Mucosa of descending colon (tissue), 3 donors: Measurements from ENCODE around the gene PEAK3. TPM values are rescaled to one million over a fixed set of nuclear protein-coding genes. Genes with fewer than 3 reads are reported as not detected.

ENCODE experiments used
- ATAC-seq: fragments of 200-7000 bp; cut with Tn5 transposase; one replicate; pipeline ENCODE4 v1.9.1; 2020; ENCODE audit warnings: mild to moderate bottlenecking, moderate library complexity
- DNase-seq, 3 donors: peaks; one replicate each; pipeline ENCODE4 v3.0.0-alpha.2; 2020
- H3K36me3 ChIP-seq: fragments of 200-600 bp; one replicate; pipeline ENCODE4 v1.8.0; 2021; ENCODE audit warnings: low read depth, mild to moderate bottlenecking
- H3K4me1 ChIP-seq: fragments of 200-600 bp; one replicate; pipeline ENCODE4 v1.8.0; 2021; ENCODE audit warnings: low read depth, mild to moderate bottlenecking
- H3K4me3 ChIP-seq: fragments of 200-600 bp; one replicate; pipeline ENCODE4 v1.8.0; 2021; ENCODE audit warnings: mild to moderate bottlenecking
- H3K9me3 ChIP-seq: fragments of 200-600 bp; one replicate; pipeline ENCODE4 v1.8.0; 2021; ENCODE audit warnings: mild to moderate bottlenecking
- CTCF ChIP-seq: fragments of 200-600 bp; IDR thresholded peaks from one replicate; pipeline ENCODE4 v1.8.0; 2022; ENCODE audit warnings: antibody characterized with exemption, mild to moderate bottlenecking
- intact Hi-C, 2 donors: fragments of 100-400 bp; cut with DNase I in 1 of 2; cut with micrococcal nuclease in 1 of 2; formaldehyde crosslinking; loops; one replicate each; pipeline versions ENCODE4 v1.11.0 to v1.11.1; 2022; cut with DNase I, micrococcal nuclease
- total RNA-seq, 3 donors: library from RNA; stranded (reverse); fragmentation: NEBNext Ultra II Directional in 2 of 3; extraction: Animal tissue kit (Norgen Biotek cat#: 25700) in 2 of 3; gene quantifications; one replicate each; pipeline versions ENCODE4 v1.2.1 to v1.2.4, GENCODE V29; 2021 to 2023
- donor health status: DM: no; HTN: no; CAD: no; lungs with moderate emphysema.
- donor health status: DM: no; HTN: no; CAD: no.
- donor health status: DM: no; HTN: yes; CAD: no.

PEAK3 gene
- total RNA-seq, 3 donors from 2014 or later = 0.29 to 1.4 (median 1.1) TPM

- Histone ChIP-seq H3K36me3 (peaks cover 6% of the 10 kb centered on the region), H3K4me1 (peaks cover 15% of the 10 kb centered on the region), H3K9me3 (no peaks in the 10 kb centered on the region), H3K4me3 (no peak overlapping the region)
- no peak for ATAC-seq
- intact Hi-C loops = loop anchor here in 1 of 2 donors (10.0 kb wide), 1 partner anchor 92 kb away; the partner anchor contains the start of genes LSM7 and SPPL2B
- DNase-seq = no peak
- TF ChIP-seq CTCF = no peak
Measured at GRCh38 chr19:2232286-2233151, 49.5 kb downstream of the PEAK3 start.

- intact Hi-C loops = loop anchor here in 1 of 2 donors (10.0 kb wide), 1 partner anchor 93 kb away; the partner anchor contains the start of genes LSM7 and SPPL2B
- H3K4me1 ChIP-seq = peaks cover 14% of the 10 kb centered on the region
Measured at GRCh38 chr19:2231621-2232221, 50.3 kb downstream of the PEAK3 start.

GRCh38 chr19:2230807-2231533, 51.0 kb downstream of the PEAK3 start:
- intact Hi-C loops = loop anchor here in 1 of 2 donors (10.0 kb wide), 1 partner anchor 94 kb away; the partner anchor contains the start of genes LSM7 and SPPL2B
- H3K9me3 ChIP-seq = no peaks in the 10 kb centered on the region
- peaks cover 8% of the 10 kb centered on the region for H3K36me3 ChIP-seq
- H3K4me3 ChIP-seq = no peak overlapping the region
- H3K4me1 ChIP-seq = peaks cover 14% of the 10 kb centered on the region
- DNase-seq (no peak), ATAC-seq (no peak)
- no peak for TF ChIP-seq CTCF

More at GRCh38 chr19:2231621-2232221, 50.3 kb downstream of the PEAK3 start:
- DNase-seq (no peak), ATAC-seq (no peak)
- H3K36me3 ChIP-seq = peaks cover 8% of the 10 kb centered on the region
- TF ChIP-seq CTCF = no peak
- H3K4me3 ChIP-seq = no peak overlapping the region
- H3K9me3 ChIP-seq = no peaks in the 10 kb centered on the region

GRCh38 chr19:2230033-2230531, 51.9 kb downstream of the PEAK3 start:
- peaks cover 8% of the 10 kb centered on the region for H3K36me3 ChIP-seq
- peaks cover 11% of the 10 kb centered on the region for H3K4me1 ChIP-seq

More at GRCh38 chr19:2230033-2230531, 51.9 kb downstream of the PEAK3 start:
- intact Hi-C loops = loop anchor here in 1 of 2 donors (10.0 kb wide), 1 partner anchor 95 kb away; the partner anchor contains the start of genes LSM7 and SPPL2B
- ATAC-seq (no peak), DNase-seq (no peak)
- H3K4me3 ChIP-seq = no peak overlapping the region
- H3K9me3 ChIP-seq = no peaks in the 10 kb centered on the region
- no peak for TF ChIP-seq CTCF
